ENCODE data around the gene GTPBP4. TPM values are rescaled to one million over a fixed set of nuclear protein-coding genes. Genes with fewer than 3 reads are reported as not detected.

The GTPBP4 gene
- total RNA-seq, 1 experiment from 2014 or later = 62.5 TPM

- no peaks in the 10 kb centered on the region for H3K4me1 ChIP-seq (replicated peaks; ENCODE audit: insufficient read depth)
- TF ChIP-seq CTCF (conservative IDR thresholded peaks at IDR 0.05) = no peak
- TF ChIP-seq EZH2 (IDR thresholded peaks at IDR 0.05; ENCODE audit: low read depth) = no peak
- H3K9me3 ChIP-seq (ENCODE audit: insufficient read depth, low read depth) = no peaks in the 10 kb centered on the region
- CTCF ChIA-PET = no interaction called here
- H3K4me3 ChIP-seq = no peak overlapping the region
- intact Hi-C loops (cut with micrococcal nuclease; ENCODE audit: unreplicated experiment) = no loop called here
- DNase-seq = no peak
- H4K20me1 ChIP-seq (ENCODE audit: insufficient read depth) = no peaks in the 10 kb centered on the region
- POLR2A ChIA-PET (ENCODE audit: unreplicated experiment) = interaction anchor here (0.5 kb wide), 1 partner anchor 14 kb away, joined by 3 read pairs; no protein-coding TSS in a partner anchor
- no peak overlapping the region for H2AFZ ChIP-seq
- no peaks in the 10 kb centered on the region for H3F3A ChIP-seq (ENCODE audit: insufficient read depth, low read depth)
- H3K9me2 ChIP-seq (ENCODE audit: insufficient read depth) = no peaks in the 10 kb centered on the region
- no peak overlapping the region for H3K27ac ChIP-seq
- H3K36me3 ChIP-seq (ENCODE audit: low read depth) = no peaks in the 10 kb centered on the region
- peaks cover 27% of the 10 kb centered on the region; the same call in 1 of the 2 replicates for H3K27me3 ChIP-seq (ENCODE audit: insufficient read depth, low read depth)
- no TSS peak for BruUV-seq (replicated peaks)
- H3K79me2 ChIP-seq (ENCODE audit: low read depth) = no peaks in the 10 kb centered on the region
- no peak overlapping the region for H3K4me2 ChIP-seq
Measured at GRCh38 chr10:953836-954235, 34.4 kb upstream of the GTPBP4 start.

- Histone ChIP-seq H3K9me3 (ENCODE audit: insufficient read depth, low read depth) (no peaks in the 10 kb centered on the region), H3K4me1 (replicated peaks; ENCODE audit: insufficient read depth) (no peaks in the 10 kb centered on the region), H3K36me3 (ENCODE audit: low read depth) (no peaks in the 10 kb centered on the region), H3K9me2 (ENCODE audit: insufficient read depth) (no peaks in the 10 kb centered on the region), H3F3A (ENCODE audit: insufficient read depth, low read depth) (no peaks in the 10 kb centered on the region), H3K27me3 (ENCODE audit: insufficient read depth, low read depth) (peaks cover 30% of the 10 kb centered on the region; the same call in 1 of the 2 replicates), H2AFZ (no peak overlapping the region), H3K27ac (no peak overlapping the region), H3K4me3 (no peak overlapping the region), H3K79me2 (ENCODE audit: low read depth) (no peaks in the 10 kb centered on the region), H4K20me1 (ENCODE audit: insufficient read depth) (no peaks in the 10 kb centered on the region), H3K4me2 (no peak overlapping the region)
- CTCF ChIA-PET = no interaction called here
- intact Hi-C loops (cut with micrococcal nuclease; ENCODE audit: unreplicated experiment) = no loop called here
- no peak for DNase-seq
- no TSS peak for BruUV-seq (replicated peaks)
- POLR2A ChIA-PET (ENCODE audit: unreplicated experiment) = interaction anchor here (0.5 kb wide), 1 partner anchor 13 kb away, joined by 3 read pairs; no protein-coding TSS in a partner anchor
- TF ChIP-seq CTCF (conservative IDR thresholded peaks at IDR 0.05) (no peak), EZH2 (IDR thresholded peaks at IDR 0.05; ENCODE audit: low read depth) (no peak)
Measured at GRCh38 chr10:954396-954795, 33.8 kb upstream of the GTPBP4 start.

- H3K36me3 ChIP-seq (ENCODE audit: low read depth) = no peaks in the 10 kb centered on the region
- no peak overlapping the region for H2AFZ ChIP-seq
- no TSS peak for BruUV-seq (replicated peaks)
- CTCF ChIA-PET = no interaction called here
- no peaks in the 10 kb centered on the region for H3K79me2 ChIP-seq (ENCODE audit: low read depth)
- H3K4me3 ChIP-seq = no peak overlapping the region
- DNase-seq = no peak
- H3F3A ChIP-seq (ENCODE audit: insufficient read depth, low read depth) = no peaks in the 10 kb centered on the region
- no peak for TF ChIP-seq EZH2 (IDR thresholded peaks at IDR 0.05; ENCODE audit: low read depth)
- no peaks in the 10 kb centered on the region for H3K9me2 ChIP-seq (ENCODE audit: insufficient read depth)
- POLR2A ChIA-PET (ENCODE audit: unreplicated experiment) = no interaction called here
- intact Hi-C loops (cut with micrococcal nuclease; ENCODE audit: unreplicated experiment) = no loop called here
- H3K4me2 ChIP-seq = no peak overlapping the region
- peaks cover 35% of the 10 kb centered on the region; the same call in 1 of the 2 replicates for H3K27me3 ChIP-seq (ENCODE audit: insufficient read depth, low read depth)
- H4K20me1 ChIP-seq (ENCODE audit: insufficient read depth) = no peaks in the 10 kb centered on the region
- no peaks in the 10 kb centered on the region for H3K4me1 ChIP-seq (replicated peaks; ENCODE audit: insufficient read depth)
- H3K9me3 ChIP-seq (ENCODE audit: insufficient read depth, low read depth) = no peaks in the 10 kb centered on the region
- H3K27ac ChIP-seq = no peak overlapping the region
Measured at GRCh38 chr10:955127-955819, 33.0 kb upstream of the GTPBP4 start.

Data from PC-9 (cell line).